GM13977 (cell line): Measurements from ENCODE around the gene PGM1.

Experiments
- DNase-seq: peaks from one replicate; pipeline ENCODE4 v3.0.0; 2012; ENCODE audit warnings: low spot score
- in situ Hi-C: fragments of 300-500 bp; cut with MboI; formaldehyde crosslinking; loops from one replicate; pipeline ENCODE4 v1.12.0; 2022; ENCODE audit warnings: low sequenced_read_pairs, low pct_unique_long_range_greater_than_20kb, mixed read lengths, inconsistent platforms; ENCODE audit not compliant: unreplicated experiment
- TF ChIP-seq, protein P1 (sequence below): IDR thresholded peaks from 2 replicates; pipeline ENCODE4 v1.5.1; 2012; ENCODE audit warnings: mild to moderate bottlenecking, control low read depth; ENCODE audit not compliant: insufficient read depth; ENCODE audit errors: extremely low read depth, missing control alignments

The PGM1 gene

DNA sequence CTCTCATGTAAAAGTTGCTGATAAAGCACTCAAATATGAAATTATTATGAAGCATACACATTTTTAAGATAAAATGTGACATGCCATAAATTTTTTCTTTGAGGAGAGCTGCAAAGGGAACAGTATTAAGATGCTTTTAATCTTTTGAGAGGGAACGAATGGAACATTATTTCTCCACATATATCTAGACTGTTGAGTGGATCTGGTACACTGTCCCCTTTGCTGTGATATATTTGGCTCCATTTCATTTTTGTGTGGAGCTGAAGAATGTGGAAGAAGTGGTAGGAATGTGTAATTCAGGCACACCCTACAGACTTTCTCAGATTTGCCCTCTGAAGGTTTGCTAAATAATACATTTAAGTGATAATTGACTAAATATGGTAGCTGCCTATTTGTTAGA, 31.7 kb downstream of the PGM1 start:
- TF ChIP-seq, protein P1, sequence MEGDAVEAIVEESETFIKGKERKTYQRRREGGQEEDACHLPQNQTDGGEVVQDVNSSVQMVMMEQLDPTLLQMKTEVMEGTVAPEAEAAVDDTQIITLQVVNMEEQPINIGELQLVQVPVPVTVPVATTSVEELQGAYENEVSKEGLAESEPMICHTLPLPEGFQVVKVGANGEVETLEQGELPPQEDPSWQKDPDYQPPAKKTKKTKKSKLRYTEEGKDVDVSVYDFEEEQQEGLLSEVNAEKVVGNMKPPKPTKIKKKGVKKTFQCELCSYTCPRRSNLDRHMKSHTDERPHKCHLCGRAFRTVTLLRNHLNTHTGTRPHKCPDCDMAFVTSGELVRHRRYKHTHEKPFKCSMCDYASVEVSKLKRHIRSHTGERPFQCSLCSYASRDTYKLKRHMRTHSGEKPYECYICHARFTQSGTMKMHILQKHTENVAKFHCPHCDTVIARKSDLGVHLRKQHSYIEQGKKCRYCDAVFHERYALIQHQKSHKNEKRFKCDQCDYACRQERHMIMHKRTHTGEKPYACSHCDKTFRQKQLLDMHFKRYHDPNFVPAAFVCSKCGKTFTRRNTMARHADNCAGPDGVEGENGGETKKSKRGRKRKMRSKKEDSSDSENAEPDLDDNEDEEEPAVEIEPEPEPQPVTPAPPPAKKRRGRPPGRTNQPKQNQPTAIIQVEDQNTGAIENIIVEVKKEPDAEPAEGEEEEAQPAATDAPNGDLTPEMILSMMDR, result no peak
- no peak for DNase-seq
- in situ Hi-C loops, result loop anchor here (25.0 kb wide), 3 partner anchors 287 to 612 kb away; no protein-coding TSS in a partner anchor

DNA sequence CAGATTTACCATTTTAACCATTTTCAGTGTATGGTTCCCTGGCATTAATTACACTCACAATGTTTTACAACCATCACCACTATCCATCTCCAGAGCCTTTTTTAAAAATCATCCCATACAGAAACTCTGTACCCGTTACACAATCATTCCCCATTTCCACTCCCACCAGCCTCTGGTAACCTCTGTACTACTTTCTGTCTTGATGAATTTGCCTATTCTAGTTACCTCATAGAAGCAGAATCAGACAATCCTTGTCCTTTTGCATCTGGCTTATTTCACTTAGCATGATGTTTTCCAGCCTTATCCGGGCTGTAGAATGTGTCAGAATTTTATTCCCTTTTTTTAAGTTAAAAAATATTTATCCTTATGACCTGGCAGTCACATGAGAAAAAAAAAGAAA, 33.0 kb downstream of the PGM1 start:
- DNase-seq, result no peak
- in situ Hi-C loops, result no loop called here
- TF ChIP-seq, protein P1, result no peak

DNA sequence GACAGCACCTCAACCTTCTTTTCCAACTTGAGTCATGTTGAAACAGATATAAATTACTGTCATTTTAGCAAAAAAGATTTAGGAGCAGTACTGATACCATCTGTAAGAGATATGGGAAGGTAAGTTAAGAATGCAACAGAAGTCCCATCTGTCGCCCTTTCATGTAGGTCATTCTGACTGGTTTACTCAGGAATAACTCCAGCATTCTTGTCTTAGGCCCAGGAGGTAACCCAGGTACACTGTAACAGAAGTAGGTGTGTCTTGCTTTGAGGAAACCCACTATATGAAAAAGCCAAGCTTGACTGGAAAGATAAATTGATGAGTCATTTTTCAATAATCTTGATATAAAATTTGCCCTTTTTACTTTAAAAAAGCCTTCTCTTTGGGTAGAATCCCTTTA, 35.4 kb downstream of the PGM1 start:
- in situ Hi-C loops, result no loop called here
- TF ChIP-seq, protein P1, result no peak
- no peak for DNase-seq

DNA sequence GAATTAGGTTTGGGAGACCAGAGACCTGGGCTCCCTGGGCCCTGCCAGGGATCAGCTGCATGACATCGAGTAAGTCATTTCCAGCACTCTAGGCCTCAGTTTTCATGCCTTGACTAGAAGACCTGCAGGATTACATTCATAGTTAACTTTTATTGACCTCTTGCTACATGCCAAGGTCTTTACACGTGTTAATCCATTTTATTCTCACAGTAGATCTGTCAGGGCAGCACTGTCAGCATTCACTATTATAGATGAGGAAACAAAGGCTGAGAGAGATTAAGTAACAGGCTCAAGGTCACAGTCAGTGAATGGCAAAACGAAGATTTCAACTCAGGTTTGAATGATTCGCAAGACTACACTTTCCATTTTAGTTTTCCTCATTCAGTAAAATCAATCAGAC, 37.0 kb downstream of the PGM1 start:
- in situ Hi-C loops, result no loop called here
- DNase-seq, result no peak
- TF ChIP-seq, protein P1, result no peak

DNA sequence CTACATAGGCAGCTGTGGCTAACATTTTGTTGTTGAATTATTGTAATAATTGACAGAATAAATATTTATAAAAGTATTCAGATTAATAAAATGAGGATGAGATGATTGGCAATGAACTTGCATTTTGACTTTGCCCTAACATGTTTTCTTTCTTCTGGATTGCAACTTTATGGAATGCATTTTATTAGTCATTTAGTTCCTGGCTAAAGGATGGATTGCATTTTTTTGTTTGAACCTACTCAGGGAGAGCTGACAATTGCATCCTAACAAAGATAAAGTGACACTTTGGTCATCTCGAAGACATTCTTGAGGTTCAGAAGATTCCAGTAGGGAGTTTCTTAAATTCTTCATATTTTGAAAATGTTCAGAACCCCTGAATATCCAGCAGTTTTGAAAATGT, 37.5 kb downstream of the PGM1 start:
- in situ Hi-C loops, result no loop called here
- DNase-seq, result no peak
- TF ChIP-seq, protein P1, result no peak

DNA sequence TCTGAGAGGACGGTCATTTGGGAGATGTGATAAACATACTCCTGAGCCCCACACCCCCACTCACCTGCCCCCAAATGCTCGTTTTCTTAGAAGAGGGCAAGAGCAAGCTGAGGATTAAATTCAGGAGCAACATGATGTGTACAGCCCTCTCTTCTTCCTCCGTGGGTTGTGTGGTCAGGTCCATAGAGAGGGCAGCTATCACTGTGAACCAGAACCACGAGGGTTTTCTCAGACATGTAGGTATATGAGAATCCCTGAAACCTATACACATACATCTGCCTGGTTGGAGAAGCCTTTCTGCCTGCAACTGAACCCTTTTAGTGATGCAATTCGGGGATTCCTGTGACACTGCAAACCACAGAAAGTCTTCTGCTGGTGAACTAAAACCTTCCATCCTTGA, 38.9 kb downstream of the PGM1 start:
- in situ Hi-C loops, result no loop called here
- no peak for DNase-seq
- TF ChIP-seq, protein P1, result no peak

DNA sequence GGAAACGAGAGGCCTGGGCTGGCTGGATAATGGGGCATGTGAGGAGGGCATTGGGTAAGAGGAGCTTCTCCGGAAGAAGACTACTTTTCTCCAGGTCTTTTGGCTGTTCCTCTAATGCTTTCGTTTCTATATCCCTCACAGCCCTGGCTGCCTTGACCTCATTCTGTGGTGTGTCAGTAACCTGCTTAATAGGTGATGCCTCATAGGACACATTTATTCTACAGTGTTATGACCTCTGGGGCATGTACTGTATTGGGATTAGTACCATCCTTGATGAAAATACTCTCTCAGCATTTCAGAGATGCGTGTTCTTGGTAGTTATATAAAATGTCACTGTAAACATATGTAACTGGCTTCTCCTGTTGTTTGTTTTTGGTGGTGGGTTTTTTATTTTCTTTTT, 40.1 kb downstream of the PGM1 start:
- TF ChIP-seq, protein P1, result no peak
- in situ Hi-C loops, result no loop called here

More for the DNA sequence above, 40.1 kb downstream of the PGM1 start:
- no peak for DNase-seq
